Right lobe of liver (tissue), 4 donors: ENCODE data around the gene ASH1L.

Experiments used
- POLR2A ChIP-seq: fragments of 450-650 bp; IDR thresholded peaks from one replicate; pipeline ENCODE4 v1.6.1; 2017; ENCODE audit warnings: antibody characterized with exemption, mild to moderate bottlenecking
- TF ChIP-seq, protein P1 (sequence below), 4 donors: fragments of 200-600 bp in 3 of 4; fragments of 450-650 bp in 1 of 4; IDR thresholded peaks; one replicate each; pipeline versions ENCODE4 v1.5.1 to v1.8.0; 2016 to 2022; ENCODE audit warnings: antibody characterized with exemption in 4 of 4, mild to moderate bottlenecking in 2 of 4
- donor health status: DM: no; HTN: no; CAD: no.
- donor health status: DM: no; HTN: no; CAD: no.
- donor health status: DM: no; HTN: yes; CAD: no.

GRCh38 chr1:155313261-155313660 is 249.3 kb downstream of the ASH1L start:
- TF ChIP-seq, protein P1, sequence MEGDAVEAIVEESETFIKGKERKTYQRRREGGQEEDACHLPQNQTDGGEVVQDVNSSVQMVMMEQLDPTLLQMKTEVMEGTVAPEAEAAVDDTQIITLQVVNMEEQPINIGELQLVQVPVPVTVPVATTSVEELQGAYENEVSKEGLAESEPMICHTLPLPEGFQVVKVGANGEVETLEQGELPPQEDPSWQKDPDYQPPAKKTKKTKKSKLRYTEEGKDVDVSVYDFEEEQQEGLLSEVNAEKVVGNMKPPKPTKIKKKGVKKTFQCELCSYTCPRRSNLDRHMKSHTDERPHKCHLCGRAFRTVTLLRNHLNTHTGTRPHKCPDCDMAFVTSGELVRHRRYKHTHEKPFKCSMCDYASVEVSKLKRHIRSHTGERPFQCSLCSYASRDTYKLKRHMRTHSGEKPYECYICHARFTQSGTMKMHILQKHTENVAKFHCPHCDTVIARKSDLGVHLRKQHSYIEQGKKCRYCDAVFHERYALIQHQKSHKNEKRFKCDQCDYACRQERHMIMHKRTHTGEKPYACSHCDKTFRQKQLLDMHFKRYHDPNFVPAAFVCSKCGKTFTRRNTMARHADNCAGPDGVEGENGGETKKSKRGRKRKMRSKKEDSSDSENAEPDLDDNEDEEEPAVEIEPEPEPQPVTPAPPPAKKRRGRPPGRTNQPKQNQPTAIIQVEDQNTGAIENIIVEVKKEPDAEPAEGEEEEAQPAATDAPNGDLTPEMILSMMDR (IDR thresholded peaks at IDR 0.05) = no peak
- no peak for TF ChIP-seq POLR2A
